Stimulated activated CD8-positive, alpha-beta memory T cell treated with anti-CD3 and anti-CD28 coated beads, Interleukin-4, amount 100 ng/mL, for 48 hours (primary cell): ENCODE results near the gene HOXA7.

Experiments used
- DNase-seq: peaks from one replicate; pipeline ENCODE4 v3.0.0-alpha.2; 2020

The HOXA7 gene

DNA sequence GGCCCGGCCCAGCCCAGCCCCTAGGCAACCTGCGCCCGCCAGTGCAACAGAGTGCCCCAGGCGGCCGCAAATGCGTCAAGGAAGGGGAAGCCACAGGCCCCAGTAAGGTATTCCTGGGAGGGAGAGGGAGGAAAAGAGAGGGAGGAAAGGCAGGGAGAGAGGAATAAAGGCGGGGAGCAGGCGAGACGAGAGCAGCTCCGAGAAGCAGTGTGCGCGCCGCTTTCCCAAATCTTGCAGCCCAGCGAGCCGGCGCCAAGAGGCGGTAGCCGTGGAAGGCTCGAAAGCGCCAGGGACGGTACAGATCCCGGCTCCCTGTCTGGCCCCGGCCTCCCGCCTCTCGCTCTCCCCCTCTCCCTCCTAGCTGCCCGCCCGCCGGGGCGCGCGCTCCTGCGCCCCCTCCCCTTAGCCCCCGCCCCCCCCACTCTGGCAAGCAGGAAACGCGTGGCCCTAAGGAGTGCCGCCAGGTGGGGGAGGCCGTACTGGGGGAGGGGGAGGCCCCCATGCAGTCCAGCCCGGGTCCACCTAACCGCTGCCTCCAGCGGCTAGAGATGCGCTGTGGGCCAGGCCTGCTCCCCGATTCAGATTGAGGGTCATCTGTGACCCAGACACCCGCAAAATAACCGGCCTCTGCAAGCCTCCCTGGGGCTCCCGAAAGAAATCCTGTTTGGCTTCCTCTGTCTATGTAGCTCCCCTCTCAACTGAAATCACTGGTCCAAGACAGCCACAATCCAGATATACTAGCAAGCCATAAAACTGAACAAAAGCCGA is 13.4 kb upstream of the HOXA7 start:
- no peak for DNase-seq

DNA sequence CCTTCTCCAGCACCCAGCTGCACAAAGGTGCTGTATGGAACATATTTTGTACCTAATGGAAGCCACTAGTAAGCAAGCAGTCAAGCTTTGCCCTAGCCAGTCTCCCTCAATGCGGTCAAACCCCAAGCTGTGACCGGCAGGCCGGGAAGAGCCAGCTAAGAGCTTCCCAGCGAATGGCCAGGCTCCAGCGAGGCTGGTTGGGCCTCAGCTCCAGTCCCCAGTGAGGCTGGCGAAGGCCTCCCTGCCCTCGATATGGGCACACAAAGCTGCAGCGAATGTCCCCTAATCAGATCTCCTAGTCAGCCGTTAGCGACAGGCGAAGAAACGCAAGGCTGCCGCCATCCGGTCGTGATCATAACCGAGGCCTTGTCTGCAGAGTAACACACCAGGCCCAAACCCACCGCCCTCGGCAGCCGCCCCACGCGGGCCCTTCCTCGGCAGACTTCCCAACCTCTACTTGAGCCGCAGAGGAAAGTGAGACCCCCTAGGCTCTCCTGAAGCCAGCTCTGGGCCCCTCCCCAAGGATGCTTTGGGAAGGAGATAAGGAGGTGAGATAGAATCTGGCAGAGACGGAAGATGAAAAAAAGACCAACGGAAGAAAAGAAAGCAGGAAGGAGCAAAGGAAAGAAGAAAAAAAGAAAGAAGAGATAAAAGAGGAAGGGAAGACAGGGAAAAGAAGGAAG is 11.9 kb upstream of the HOXA7 start:
- DNase-seq = no peak

DNA sequence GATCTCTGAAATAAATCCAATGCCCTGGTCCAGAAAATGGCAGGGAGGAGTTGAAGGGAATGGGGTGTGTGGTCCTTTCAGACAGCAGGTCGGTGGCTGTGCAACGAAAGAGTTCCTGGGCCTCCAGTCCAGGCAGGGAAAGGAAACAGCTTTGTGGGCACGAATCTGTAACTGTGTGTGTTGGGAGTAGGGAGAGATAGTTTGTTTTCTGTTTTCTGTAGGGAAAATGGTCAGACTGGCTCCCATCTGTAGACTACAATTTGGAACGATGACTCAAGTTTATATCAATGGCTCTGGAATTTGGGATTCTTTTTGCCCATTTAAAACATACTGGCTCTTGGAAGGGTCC is 11.4 kb upstream of the HOXA7 start:
- no peak for DNase-seq

- DNase-seq = no peak
Observed at GRCh38 chr7:27166531-27167505, 10.3 kb upstream of the HOXA7 start.

DNA sequence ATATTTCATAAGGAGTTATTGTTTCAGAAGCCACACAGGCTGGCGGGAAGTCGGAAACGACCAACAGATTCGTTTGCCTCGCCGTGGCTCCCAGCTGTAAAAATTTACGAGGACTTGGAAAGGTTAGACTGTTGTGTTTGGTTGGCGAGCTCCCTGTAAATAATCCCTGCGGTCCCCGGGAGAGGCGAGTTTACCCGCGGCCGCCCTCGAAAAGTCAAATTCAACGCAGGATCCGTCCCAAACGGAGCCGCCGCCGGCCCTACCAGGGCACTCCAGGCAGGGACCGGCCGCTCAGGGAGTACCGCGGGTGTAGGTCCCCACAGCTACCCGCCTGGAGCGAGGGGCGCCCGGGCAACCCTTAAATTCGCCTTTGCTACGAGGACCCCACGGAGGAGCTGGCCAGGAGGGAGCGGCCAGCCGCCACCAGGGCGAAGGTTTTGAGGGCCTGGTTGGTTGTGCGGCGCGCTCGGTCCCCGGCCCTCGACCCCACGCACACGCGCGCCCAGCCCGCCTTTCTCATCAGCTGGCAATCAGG is 9.6 kb upstream of the HOXA7 start:
- DNase-seq = no peak

- DNase-seq = no peak
Observed at GRCh38 chr7:27165089-27165995, 8.9 kb upstream of the HOXA7 start, which contains the start of gene HOXA9. HOXA9 (minus strand) TSS chr7:27165537; CDS start chr7:27165457, 80 bp downstream.

DNA sequence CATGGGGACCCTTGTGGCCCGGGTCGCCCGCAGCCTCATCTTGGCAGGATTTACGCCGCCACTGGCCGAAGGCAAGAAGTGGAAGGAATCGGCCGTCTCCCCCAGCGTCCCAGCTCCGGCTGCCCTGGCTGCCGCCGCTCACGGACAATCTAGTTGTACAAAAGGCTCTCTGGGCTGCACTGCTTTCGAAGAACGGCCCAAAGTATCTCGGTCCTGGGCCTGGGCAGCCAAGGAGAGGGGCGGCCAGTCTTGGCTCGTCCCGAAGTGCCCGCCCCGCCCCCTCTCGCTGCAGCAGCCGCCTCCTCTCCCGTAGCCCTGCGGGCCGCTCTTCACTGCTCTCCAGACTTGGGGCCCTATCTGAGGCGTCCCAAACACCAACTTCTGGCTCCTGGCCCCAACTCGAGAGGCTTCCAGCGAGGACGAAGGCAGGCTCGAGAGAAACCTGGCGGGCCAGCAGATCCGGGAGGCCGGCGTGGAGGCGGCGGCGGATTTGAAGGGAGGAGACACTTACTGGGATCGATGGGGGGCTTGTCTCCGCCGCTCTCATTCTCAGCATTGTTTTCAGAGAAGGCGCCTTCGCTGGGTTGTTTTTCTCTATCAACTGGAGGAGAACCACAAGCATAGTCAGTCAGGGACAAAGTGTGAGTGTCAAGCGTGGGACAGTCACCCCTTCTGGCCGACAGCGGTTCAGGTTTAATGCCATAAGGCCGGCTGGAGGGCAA is 8.1 kb upstream of the HOXA7 start:
- no peak for DNase-seq

DNA sequence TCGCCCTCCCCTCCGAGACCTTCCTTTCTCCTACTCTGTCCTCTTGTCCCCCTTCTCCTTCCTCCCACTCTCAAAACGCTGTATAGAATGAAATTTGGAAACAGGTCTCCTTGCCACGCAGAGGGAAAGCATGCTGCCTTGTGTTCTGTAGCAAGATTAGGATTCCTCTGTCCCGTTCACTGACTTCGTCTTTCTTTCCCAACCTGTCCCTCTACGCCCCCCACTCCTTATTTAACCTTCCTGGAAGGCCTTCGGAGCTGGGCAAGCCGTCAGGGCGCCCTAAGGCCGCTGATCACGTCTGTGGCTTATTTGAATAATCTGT is 7.5 kb upstream of the HOXA7 start:
- DNase-seq = no peak

DNA sequence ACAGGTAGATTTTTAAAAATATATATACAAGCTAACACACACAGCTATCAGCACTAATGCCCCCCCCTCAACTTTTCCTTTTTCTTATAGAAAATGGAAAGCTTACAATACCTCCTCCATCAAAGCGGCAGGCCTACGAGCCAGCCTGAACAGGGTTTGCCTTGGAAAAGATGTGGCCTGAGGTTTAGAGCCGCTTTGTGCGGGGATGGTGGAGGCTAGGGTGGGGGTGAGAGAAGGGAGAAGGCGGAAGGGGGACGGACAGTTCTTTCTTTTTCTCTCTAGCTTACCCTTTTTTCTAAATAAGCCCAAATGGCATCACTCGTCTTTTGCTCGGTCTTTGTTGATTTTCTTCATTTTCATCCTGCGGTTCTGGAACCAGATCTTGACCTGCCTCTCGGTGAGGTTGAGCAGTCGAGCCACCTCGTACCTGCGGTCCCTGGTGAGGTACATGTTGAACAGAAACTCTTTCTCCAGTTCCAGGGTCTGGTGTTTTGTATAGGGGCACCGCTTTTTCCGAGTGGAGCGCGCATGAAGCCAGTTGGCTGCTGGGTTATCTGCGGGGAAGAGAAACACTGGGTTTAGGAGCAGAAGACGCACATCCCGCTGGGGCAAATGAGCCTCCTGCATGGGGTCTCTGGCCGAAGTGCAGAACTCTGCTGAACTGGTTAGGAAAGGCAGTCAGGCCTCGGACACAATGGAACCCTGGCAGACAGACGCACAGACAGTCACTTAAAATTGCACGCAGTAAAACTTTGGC is 7.0 kb upstream of the HOXA7 start:
- no peak for DNase-seq

DNA sequence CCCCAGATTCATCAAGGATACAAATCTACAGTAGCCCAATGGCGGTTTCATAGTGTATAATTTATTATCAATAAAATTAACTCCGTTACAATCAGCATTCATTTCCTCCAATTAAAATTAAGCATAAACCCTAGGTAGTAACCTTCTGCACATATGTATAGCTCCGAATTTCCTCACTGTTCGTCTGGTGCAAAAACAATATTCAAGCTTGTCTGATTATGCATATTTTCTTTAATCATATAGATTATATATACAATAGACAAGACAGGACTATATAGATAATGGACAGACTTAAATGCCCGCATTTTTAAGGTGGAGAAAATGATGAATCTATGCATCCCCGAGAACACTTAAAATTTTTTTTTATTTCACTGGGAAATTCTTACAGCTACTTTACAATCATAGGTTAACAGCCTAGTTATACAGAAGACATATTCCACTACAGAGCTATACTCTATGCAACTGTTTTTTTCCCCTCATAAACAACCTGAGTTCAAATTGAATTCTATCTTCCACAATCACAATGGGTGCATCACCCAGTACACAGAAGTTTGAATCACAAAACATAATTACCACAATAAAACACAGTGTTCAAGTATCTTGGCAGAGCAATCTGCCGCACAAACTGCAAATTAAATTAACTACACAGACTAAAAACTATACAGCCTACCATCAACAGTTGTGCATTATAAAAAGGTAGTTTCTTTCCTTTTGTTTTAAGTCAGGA is 6.2 kb upstream of the HOXA7 start:
- no peak for DNase-seq

GRCh38 chr7:27161721-27162560 is 5.5 kb upstream of the HOXA7 start:
- DNase-seq = no peak

DNA sequence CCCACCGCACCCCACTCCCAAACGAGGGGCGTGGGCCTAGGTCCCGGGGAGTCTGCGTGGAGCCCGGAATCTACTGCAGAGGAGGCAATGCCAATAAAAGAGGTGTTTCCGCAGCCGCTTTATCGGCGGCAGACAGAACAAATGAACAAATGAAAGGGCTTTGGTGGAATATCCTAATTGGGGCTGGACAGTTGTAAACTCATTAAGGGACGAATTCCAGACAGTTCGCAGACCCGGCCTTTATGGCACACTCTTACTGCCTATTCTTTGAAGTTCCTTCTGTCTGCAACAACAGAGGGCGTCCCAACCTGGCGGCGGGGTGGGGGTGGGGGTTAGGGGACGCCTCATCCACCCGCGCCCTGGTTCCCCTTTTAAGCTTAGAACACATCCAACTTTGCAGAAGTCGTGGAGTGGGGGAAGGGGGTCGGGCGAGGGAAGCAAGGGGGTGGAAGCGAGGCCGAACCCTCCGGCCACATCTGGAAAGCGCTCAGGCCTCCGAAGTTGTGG is 4.8 kb upstream of the HOXA7 start:
- no peak for DNase-seq

DNA sequence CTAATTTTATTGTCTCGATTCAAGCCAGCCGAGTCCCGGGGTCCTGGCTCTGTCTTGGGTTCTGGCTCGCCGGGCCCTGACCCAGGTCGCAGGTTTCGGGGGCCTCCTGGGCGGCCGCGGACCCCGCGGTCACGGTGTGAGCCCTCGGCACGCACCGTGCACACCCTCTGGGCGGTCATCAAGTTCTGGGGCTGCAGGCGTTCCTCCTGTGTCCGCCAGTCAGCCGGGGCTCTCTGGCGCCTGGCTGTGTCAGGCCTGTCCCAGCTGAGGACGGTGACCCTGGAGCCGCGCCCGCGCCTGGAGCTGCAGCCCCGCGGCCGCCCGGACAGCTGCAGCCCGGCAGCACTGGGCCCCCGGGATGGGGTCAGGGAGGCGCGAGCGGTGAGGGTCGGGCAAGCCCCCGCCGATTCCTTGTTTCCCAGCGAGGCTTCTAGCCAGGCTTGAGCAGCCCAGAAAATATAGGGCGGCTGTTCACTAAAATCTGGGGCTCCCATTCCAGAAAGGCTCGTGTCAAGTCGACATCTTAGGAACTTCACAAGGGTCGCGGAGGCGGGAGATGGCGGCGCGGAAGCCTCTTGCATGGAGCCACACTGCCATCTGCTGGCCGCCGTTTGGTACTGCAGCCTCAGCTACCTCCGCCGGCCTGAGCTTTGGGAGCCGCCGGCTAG is 4.2 kb upstream of the HOXA7 start:
- peak; percentile 92 for DNase-seq

- no peak for DNase-seq
Observed at GRCh38 chr7:27160145-27160545, 3.7 kb upstream of the HOXA7 start.

GRCh38 chr7:27159266-27160144 is 3.0 kb upstream of the HOXA7 start:
- no peak for DNase-seq

DNA sequence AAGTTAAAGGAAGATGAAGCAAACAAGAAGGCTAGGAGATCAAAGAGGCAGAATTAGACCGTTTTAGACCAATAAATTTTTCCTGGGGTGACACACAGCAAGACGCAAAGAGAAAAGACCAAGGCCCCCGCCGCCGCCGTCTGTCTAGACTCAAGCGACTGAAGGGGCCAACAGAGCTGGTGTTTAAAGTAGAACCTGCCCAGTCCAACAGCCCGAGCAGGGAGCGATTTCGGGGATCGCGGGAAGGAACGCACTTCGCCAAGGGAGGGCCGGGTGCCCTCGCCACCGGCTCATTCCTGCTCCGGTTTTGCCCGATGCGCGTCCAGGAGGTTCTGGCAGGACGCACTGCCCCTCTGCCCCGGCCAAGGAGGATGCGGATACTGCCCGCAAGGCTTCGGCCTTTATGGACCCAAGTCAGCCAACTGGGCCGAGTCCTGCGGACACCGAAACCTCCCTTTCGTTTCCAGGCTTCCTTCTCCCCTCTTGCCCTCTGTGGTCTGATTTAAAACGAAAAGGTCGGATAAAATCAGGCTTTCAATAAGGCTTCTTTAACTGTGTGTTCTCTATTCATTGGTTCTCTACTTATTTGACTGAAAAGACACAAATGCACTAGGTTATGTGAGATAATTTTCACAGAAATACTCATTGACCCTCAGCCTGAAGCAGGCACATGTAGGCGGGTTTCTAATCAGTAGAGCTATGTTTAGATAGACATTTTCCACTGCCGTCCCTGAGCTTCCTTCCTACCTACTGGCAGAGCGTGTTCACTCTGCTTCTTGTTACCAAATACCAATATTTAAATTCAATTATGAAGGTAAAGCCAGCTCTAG is 2.2 kb upstream of the HOXA7 start:
- no peak for DNase-seq
